Breast epithelium (tissue), 4 donors: Measurements from ENCODE around the gene MCU. TPM values are rescaled to one million over a fixed set of nuclear protein-coding genes. Genes with fewer than 3 reads are reported as not detected.
"Not testable (repeated sequence)": the region's sequence is repeated elsewhere in the genome, so short reads cannot be mapped to it uniquely, and the experiment has no call there.

ENCODE experiments used
- DNase-seq, 2 donors: peaks; one replicate each; pipeline ENCODE4 v3.0.0-alpha.2; 2019; ENCODE audit warnings: low spot score in 2 of 2
- H3K27ac ChIP-seq, 2 donors: fragments of 200-600 bp; sonication (generic) in 1 of 2; one replicate each; pipeline ENCODE4 v1.5.1; 2016 to 2019; ENCODE audit warnings: mild to moderate bottlenecking in 1 of 2
- H3K27me3 ChIP-seq, 2 donors: fragments of 200-600 bp; sonication (generic) in 1 of 2; one replicate each; pipeline versions ENCODE4 v1.5.1 to v1.6.0; 2017 to 2019; ENCODE audit warnings: control low read depth in 1 of 2, mild to moderate bottlenecking in 1 of 2
- H3K36me3 ChIP-seq: fragments of 200-600 bp; one replicate; pipeline ENCODE4 v1.5.1; 2019
- H3K4me1 ChIP-seq, 2 donors: fragments of 200-600 bp; sonication (generic); one replicate each; pipeline ENCODE4 v1.5.1; 2016 to 2019; ENCODE audit warnings: control low read depth in 1 of 2
- H3K4me3 ChIP-seq, 3 donors: fragments of 200-600 bp; sonication (generic); 1 replicate in 2 of 3; 2 replicates in 1 of 3; pipeline ENCODE4 v1.5.1; 2016 to 2019; ENCODE audit warnings: mild to moderate bottlenecking in 3 of 3, moderate library complexity in 2 of 3
- H3K9me3 ChIP-seq, 2 donors: fragments of 200-600 bp; sonication (generic) in 1 of 2; one replicate each; pipeline ENCODE4 v1.5.1; 2016 to 2019; ENCODE audit warnings: control low read depth in 1 of 2
- CTCF ChIP-seq, 3 donors: fragments of 450-650 bp; IDR thresholded peaks; one replicate each; pipeline ENCODE4 v1.5.1; 2016 to 2017; ENCODE audit warnings: antibody characterized with exemption in 3 of 3, mild to moderate bottlenecking in 3 of 3, moderate library complexity in 3 of 3
- POLR2A ChIP-seq: fragments of 450-650 bp; IDR thresholded peaks from one replicate; pipeline ENCODE4 v1.6.1; 2016; ENCODE audit warnings: antibody characterized with exemption, mild to moderate bottlenecking, moderate library complexity
- POLR2AphosphoS5 ChIP-seq, 3 donors: sonication (generic); formaldehyde crosslinking; IDR thresholded peaks; one replicate each; pipeline ENCODE4 v1.6.1; 2017; ENCODE audit warnings: antibody characterized with exemption in 3 of 3
- intact Hi-C: fragments of 100-400 bp; cut with DNase I; formaldehyde crosslinking; loops from one replicate; pipeline ENCODE4 v1.15.1; 2023; ENCODE audit warnings: low total_unique reads
- total RNA-seq, 3 donors: library from RNA; depleted of rRNA; stranded (reverse); fragments of >200 nt; gene quantifications; one replicate each; pipeline ENCODE4 v1.1.0, GENCODE V29; 2016

The MCU gene
- total RNA-seq, 3 donors from 2014 or later = 11.7 to 27.4 (median 20.6) TPM

GRCh38 chr10:72736828-72737220, 44.9 kb downstream of the MCU start:
- intact Hi-C loops = no loop called here

GRCh38 chr10:72737357-72737756, 45.4 kb downstream of the MCU start:
- intact Hi-C loops, H3K9me3 ChIP-seq, H3K27ac ChIP-seq, H3K4me3 ChIP-seq, H3K36me3 ChIP-seq, H3K27me3 ChIP-seq, H3K4me1 ChIP-seq, DNase-seq: not testable (repeated sequence)

More at GRCh38 chr10:72736828-72737220, 44.9 kb downstream of the MCU start:
- Histone ChIP-seq H3K9me3 (no peaks in the 10 kb centered on the region), H3K27ac (peak overlapping the region in 1 of 2 donors; percentile 41), H3K36me3 (no peaks in the 10 kb centered on the region), H3K4me1 (no peaks in the 10 kb centered on the region), H3K4me3 (no peak overlapping the region), H3K27me3 (no peaks in the 10 kb centered on the region)
- no peak for DNase-seq
- TF ChIP-seq CTCF (IDR thresholded peaks at IDR 0.05) = no peak
- no peak for TF ChIP-seq POLR2AphosphoS5 (IDR thresholded peaks at IDR 0.05)
- TF ChIP-seq POLR2A = no peak

- no peaks in the 10 kb centered on the region for H3K9me3 ChIP-seq
- H3K27ac ChIP-seq = no peak overlapping the region
- H3K4me3 ChIP-seq = no peak overlapping the region
- H3K4me1 ChIP-seq = no peaks in the 10 kb centered on the region
- TF ChIP-seq CTCF (IDR thresholded peaks at IDR 0.05) = no peak
- TF ChIP-seq POLR2AphosphoS5 (IDR thresholded peaks at IDR 0.05) = no peak
- TF ChIP-seq POLR2A = no peak
- no peaks in the 10 kb centered on the region for H3K27me3 ChIP-seq
- DNase-seq = no peak
- H3K36me3 ChIP-seq = no peaks in the 10 kb centered on the region
- intact Hi-C loops = no loop called here
Observed at GRCh38 chr10:72738486-72738885, 46.5 kb downstream of the MCU start.

GRCh38 chr10:72740528-72740927, 48.6 kb downstream of the MCU start:
- Histone ChIP-seq H3K27me3 (no peaks in the 10 kb centered on the region), H3K27ac (no peak overlapping the region), H3K4me3 (no peak overlapping the region), H3K36me3 (no peaks in the 10 kb centered on the region), H3K9me3 (no peaks in the 10 kb centered on the region), H3K4me1 (no peaks in the 10 kb centered on the region)
- intact Hi-C loops = no loop called here
- TF ChIP-seq POLR2A = no peak
- TF ChIP-seq CTCF (IDR thresholded peaks at IDR 0.05) = no peak
- TF ChIP-seq POLR2AphosphoS5 (IDR thresholded peaks at IDR 0.05) = no peak
- no peak for DNase-seq

- no peaks in the 10 kb centered on the region for H3K27me3 ChIP-seq
- intact Hi-C loops = no loop called here
- H3K27ac ChIP-seq = no peak overlapping the region
- no peak overlapping the region for H3K4me3 ChIP-seq
- H3K4me1 ChIP-seq = no peaks in the 10 kb centered on the region
- TF ChIP-seq POLR2A (no peak), CTCF (IDR thresholded peaks at IDR 0.05) (no peak), POLR2AphosphoS5 (IDR thresholded peaks at IDR 0.05) (no peak)
- no peaks in the 10 kb centered on the region for H3K36me3 ChIP-seq
- no peaks in the 10 kb centered on the region for H3K9me3 ChIP-seq
- no peak for DNase-seq
Observed at GRCh38 chr10:72742092-72742491, 50.1 kb downstream of the MCU start.

GRCh38 chr10:72742797-72743196, 50.9 kb downstream of the MCU start:
- no peaks in the 10 kb centered on the region for H3K36me3 ChIP-seq
- intact Hi-C loops = no loop called here
- TF ChIP-seq CTCF (IDR thresholded peaks at IDR 0.05) = no peak
- no peak for TF ChIP-seq POLR2AphosphoS5 (IDR thresholded peaks at IDR 0.05)
- no peak for TF ChIP-seq POLR2A
- H3K27me3 ChIP-seq = no peaks in the 10 kb centered on the region
- DNase-seq = no peak
- no peaks in the 10 kb centered on the region for H3K9me3 ChIP-seq
- H3K4me3 ChIP-seq = no peak overlapping the region
- H3K4me1 ChIP-seq = no peaks in the 10 kb centered on the region
- no peak overlapping the region for H3K27ac ChIP-seq
